K562 (cell line): ENCODE data around the gene NPB. TPM values are rescaled to one million over a fixed set of nuclear protein-coding genes. Genes with fewer than 3 reads are reported as not detected.

Source experiments
- ATAC-seq: fragments of 200-7000 bp; cut with Tn5 transposase; 3 replicates; pipeline ENCODE4 v1.9.1; 2020; ENCODE audit warnings: moderate library complexity
- BruUV-seq: library from RNA; stranded (reverse); fragments of 400-500 nt; replicated peaks from 2 replicates; lab custom pipeline; 2021; lab: Mats Ljungman, UMichigan
- CTCF ChIA-PET: fragments of 300-600 bp; formaldehyde crosslinking; extraction: SDS; loops from one replicate; lab custom pipeline; 2021; ENCODE audit warnings: low intra/inter-chr PET ratio; lab: Yijun Ruan, JAX
- POLR2A ChIA-PET: fragments of 300-600, 350-650 bp; sonication (Branson Sonifier 250); formaldehyde crosslinking; extraction: SDS; loops from one replicate; lab custom pipeline; 2021; ENCODE audit warnings: antibody characterized with exemption, inconsistent platforms; lab: Yijun Ruan, JAX
- DNase-seq, 4 experiments: peaks; one replicate each; pipeline versions ENCODE4 v3.0.0 to v3.0.0-alpha.2; 2011 to 2018; ENCODE audit warnings: low spot score in 3 of 4, mixed read lengths in 3 of 4; ENCODE audit errors: extremely low read depth in 1 of 4
- FAIRE-seq: peaks from 2 replicates; lab custom pipeline; 2011; peaks lifted over from hg19 to GRCh38; lab: Jason Lieb, UNC
- H2AFZ ChIP-seq: 2 replicates; pipeline ENCODE4 v1.6.0; 2011; ENCODE audit warnings: low read depth, low read length, control low read depth, inconsistent platforms
- H3K27ac ChIP-seq: fragments of 200-600 bp; 3 replicates; pipeline ENCODE4 v1.8.0; 2011; ENCODE audit warnings: low read depth, mild to moderate bottlenecking, control low read depth, inconsistent platforms, low read length, moderate library complexity, mixed read lengths; ENCODE audit errors: extremely low read depth
- H3K27me3 ChIP-seq, 2 experiments: fragments of 300-600 bp in 1 of 2; 2 replicates in 1 of 2; 3 replicates in 1 of 2; pipeline versions ENCODE4 v1.6.0 to v1.8.0; 2011; ENCODE audit warnings: inconsistent platforms in 2 of 2, low read length in 2 of 2, mild to moderate bottlenecking in 1 of 2, mixed read lengths in 1 of 2, moderate library complexity in 1 of 2; ENCODE audit not compliant: control insufficient read depth in 2 of 2, insufficient read depth in 2 of 2
- H3K36me3 ChIP-seq: fragments of 300-600 bp; 3 replicates; pipeline ENCODE4 v1.8.0; 2011; ENCODE audit warnings: mild to moderate bottlenecking, low read length, inconsistent platforms; ENCODE audit not compliant: control insufficient read depth, insufficient read depth
- H3K4me1 ChIP-seq, 2 experiments: fragments of 200-600 bp in 1 of 2; replicated peaks in 1 of 2; 2 replicates in 1 of 2; 3 replicates in 1 of 2; pipeline versions ENCODE4 v1.5.1 to v1.8.0; 2011; ENCODE audit warnings: inconsistent platforms in 2 of 2, low read length in 2 of 2, mild to moderate bottlenecking in 1 of 2, mixed read lengths in 1 of 2, moderate library complexity in 1 of 2; ENCODE audit not compliant: control insufficient read depth in 2 of 2, insufficient read depth in 2 of 2
- H3K4me2 ChIP-seq: 2 replicates; pipeline ENCODE4 v1.6.1; 2011; ENCODE audit warnings: low read length, control low read depth, inconsistent platforms, mixed read lengths; ENCODE audit not compliant: insufficient read depth
- H3K4me3 ChIP-seq: fragments of 200-600 bp; sonication (generic), shearing (Covaris generic); 2 replicates; pipeline ENCODE4 v1.5.1; 2016; ENCODE audit warnings: control low read depth, inconsistent platforms
- H3K79me2 ChIP-seq: fragments of 200-600 bp; 3 replicates; pipeline ENCODE4 v1.8.0; 2011; ENCODE audit warnings: low read length, inconsistent platforms; ENCODE audit not compliant: control insufficient read depth, insufficient read depth
- H3K9ac ChIP-seq, 2 experiments: 2 replicates each; pipeline versions ENCODE4 v1.6.0 to v1.6.1; 2011; ENCODE audit warnings: low read depth in 2 of 2, low read length in 2 of 2, control low read depth in 1 of 2, inconsistent platforms in 1 of 2, mild to moderate bottlenecking in 1 of 2, mixed read lengths in 1 of 2; ENCODE audit not compliant: insufficient read depth in 1 of 2
- H3K9me1 ChIP-seq: one replicate; pipeline ENCODE4 v1.6.0; 2011; ENCODE audit warnings: inconsistent platforms, mild to moderate bottlenecking, low read length, moderate library complexity; ENCODE audit not compliant: control insufficient read depth, insufficient read depth
- H3K9me3 ChIP-seq: replicated peaks from 2 replicates; pipeline ENCODE4 v1.5.1; 2011; ENCODE audit warnings: low read depth, low read length, inconsistent platforms; ENCODE audit not compliant: control insufficient read depth, insufficient read depth
- H4K20me1 ChIP-seq: replicated peaks from 2 replicates; pipeline ENCODE4 v1.6.1; 2011; ENCODE audit warnings: low read length, inconsistent platforms, mixed read lengths; ENCODE audit not compliant: control insufficient read depth, insufficient read depth
- ATF1 ChIP-seq, 2 experiments: fragments of 450-650 bp in 1 of 2; IDR thresholded peaks; 2 replicates each; pipeline ENCODE4 v1.6.1; 2016; ENCODE audit warnings: missing compliant biosample characterization in 1 of 2, missing genetic modification characterization in 1 of 2
- BMI1 ChIP-seq: fragments of 150-350 bp; IDR thresholded peaks from 2 replicates; pipeline ENCODE4 v1.6.1; 2014; ENCODE audit warnings: low read length
- CBFA2T3 ChIP-seq: fragments of 450-650 bp; IDR thresholded peaks from 2 replicates; pipeline ENCODE4 v1.6.1; 2017
- CBX3 ChIP-seq, 2 experiments: IDR thresholded peaks; 1 replicate in 1 of 2; 2 replicates in 1 of 2; pipeline ENCODE4 v1.6.1; 2012; ENCODE audit warnings: inconsistent platforms in 2 of 2, low read length in 2 of 2, borderline replicate concordance in 1 of 2, control low read depth in 1 of 2
- HCFC1 ChIP-seq: IDR thresholded peaks from 2 replicates; pipeline ENCODE4 v1.6.1; 2012; ENCODE audit warnings: low read depth, low read length, improper control_type of control experiment
- HMG20A ChIP-seq: fragments of 450-650 bp; formaldehyde crosslinking; conservative IDR thresholded peaks from 2 replicates; pipeline ENCODE4 v1.4.0; 2020; ENCODE audit warnings: mild to moderate bottlenecking, mixed read lengths
- HNRNPLL ChIP-seq: fragments of 200-400 bp; formaldehyde crosslinking; IDR thresholded peaks from 2 replicates; pipeline ENCODE4 v1.6.1; 2017; ENCODE audit warnings: low read length, low read depth, mild to moderate bottlenecking; ENCODE audit not compliant: poor library complexity, severe bottlenecking
- KDM4B ChIP-seq, 2 experiments: fragments of 450-650 bp in 1 of 2; sonication (generic) in 1 of 2; IDR thresholded peaks; 2 replicates each; pipeline ENCODE4 v1.6.1; 2016 to 2017; ENCODE audit warnings: borderline replicate concordance in 2 of 2, antibody characterized with exemption in 1 of 2, low read depth in 1 of 2, mild to moderate bottlenecking in 1 of 2
- LEF1 ChIP-seq: fragments of 450-650 bp; IDR thresholded peaks from 2 replicates; pipeline ENCODE4 v1.6.1; 2016; ENCODE audit warnings: mild to moderate bottlenecking
- MEIS2 ChIP-seq: fragments of 450-650 bp; IDR thresholded peaks from 2 replicates; pipeline ENCODE4 v1.6.1; 2014; ENCODE audit warnings: mild to moderate bottlenecking; ENCODE audit not compliant: partially characterized antibody
- POLR2AphosphoS2 ChIP-seq: IDR thresholded peaks from 2 replicates; pipeline ENCODE4 v1.6.1; 2012; ENCODE audit warnings: low read length, improper control_type of control experiment
- POLR2G ChIP-seq: fragments of 200-400 bp; formaldehyde crosslinking; IDR thresholded peaks from 2 replicates; pipeline ENCODE4 v1.6.1; 2017; ENCODE audit warnings: low read depth, mild to moderate bottlenecking, antibody characterized with exemption, low read length, moderate library complexity
- RB1 ChIP-seq: fragments of 450-650 bp; IDR thresholded peaks from 2 replicates; pipeline ENCODE4 v1.6.1; 2017; ENCODE audit warnings: low read depth, mild to moderate bottlenecking
- RHOXF2B ChIP-seq: fragments of 250-450 bp; sonication (Bioruptor Pico); conservative IDR thresholded peaks from 2 replicates; pipeline ENCODE4 v1.5.1; 2021
- SOX6 ChIP-seq: fragments of 450-650 bp; IDR thresholded peaks from 2 replicates; pipeline ENCODE4 v1.6.1; 2014; ENCODE audit warnings: mild to moderate bottlenecking
- ZC3H4 ChIP-seq: sonication (generic); formaldehyde crosslinking; IDR thresholded peaks from 2 replicates; pipeline ENCODE4 v1.9.0; 2021; ENCODE audit warnings: missing genetic modification reagents, borderline replicate concordance
- ZNF263 ChIP-seq: sonication (generic); formaldehyde crosslinking; IDR thresholded peaks from 2 replicates; pipeline ENCODE4 v1.8.0; 2022; ENCODE audit warnings: mild to moderate bottlenecking, missing genetic modification reagents, borderline replicate concordance
- WGBS: fragments of 100-300 bp; shearing (Covaris generic); methylation state at CpG from one replicate; pipeline ENCODE4 v1.1.6; 2016; ENCODE audit warnings: low coverage, mixed read lengths; ENCODE audit not compliant: insufficient coverage; ENCODE audit errors: missing lambda C conversion rate; 5-methylcytosine and 5-hydroxymethylcytosine counted together
- in situ Hi-C: fragments of 300-500 bp; cut with MboI; formaldehyde crosslinking; loops from 4 replicates; pipeline ENCODE4 v1.15.0; 2018; ENCODE audit warnings: inconsistent platforms, mixed read lengths
- intact Hi-C: fragments of 100-400 bp; cut with micrococcal nuclease; formaldehyde crosslinking; loops from 2 replicates; pipeline ENCODE4 v1.14.2; 2022
- polyA plus RNA-seq, 8 experiments: library from polyadenylated mRNA; depleted of rRNA in 4 of 8; stranded (reverse) in 5 of 8; unstranded in 3 of 8; fragments of >200 nt; fragmentation: Nextera tagmentation in 2 of 8; fragmentation: Illumina TruSeq in 1 of 8; extraction: Ambion mirVana in 2 of 8; extraction: Trizol in 1 of 8; gene quantifications; 2 replicates each; pipeline versions ENCODE4 v1.2.1 to v1.2.3, GENCODE V29; 2011 to 2014; ENCODE audit warnings: inconsistent platforms in 1 of 8, missing spikeins in 1 of 8
- total RNA-seq, 7 experiments: library from RNA; depleted of rRNA in 6 of 7; stranded (reverse); fragments of >200 nt in 6 of 7; fragmentation: Illumina TruSeq in 2 of 7; extraction: Trizol in 2 of 7; gene quantifications; 2 replicates each; pipeline versions ENCODE4 v1.2.1 to v1.2.3, GENCODE V29; 2011 to 2021; ENCODE audit warnings: low replicate concordance in 1 of 7
- TF ChIP-seq, protein P1 (sequence below), 2 experiments: fragments of 450-650 bp; conservative IDR thresholded peaks; 2 replicates each; pipeline ENCODE4 v1.6.1; 2017; ENCODE audit warnings: mild to moderate bottlenecking in 2 of 2, moderate library complexity in 2 of 2
- TF ChIP-seq, protein P2 (sequence below): IDR thresholded peaks from 2 replicates; pipeline ENCODE4 v1.6.1; 2014; ENCODE audit warnings: antibody characterized with exemption

The NPB gene
- total and polyA plus RNA-seq, 9 of the 15 experiments (the other 6 are each of a cell fraction or from before 2014, with no cell fraction given) = 0.03 to 0.61 (median 0.14) TPM; not detected in 2

DNA sequence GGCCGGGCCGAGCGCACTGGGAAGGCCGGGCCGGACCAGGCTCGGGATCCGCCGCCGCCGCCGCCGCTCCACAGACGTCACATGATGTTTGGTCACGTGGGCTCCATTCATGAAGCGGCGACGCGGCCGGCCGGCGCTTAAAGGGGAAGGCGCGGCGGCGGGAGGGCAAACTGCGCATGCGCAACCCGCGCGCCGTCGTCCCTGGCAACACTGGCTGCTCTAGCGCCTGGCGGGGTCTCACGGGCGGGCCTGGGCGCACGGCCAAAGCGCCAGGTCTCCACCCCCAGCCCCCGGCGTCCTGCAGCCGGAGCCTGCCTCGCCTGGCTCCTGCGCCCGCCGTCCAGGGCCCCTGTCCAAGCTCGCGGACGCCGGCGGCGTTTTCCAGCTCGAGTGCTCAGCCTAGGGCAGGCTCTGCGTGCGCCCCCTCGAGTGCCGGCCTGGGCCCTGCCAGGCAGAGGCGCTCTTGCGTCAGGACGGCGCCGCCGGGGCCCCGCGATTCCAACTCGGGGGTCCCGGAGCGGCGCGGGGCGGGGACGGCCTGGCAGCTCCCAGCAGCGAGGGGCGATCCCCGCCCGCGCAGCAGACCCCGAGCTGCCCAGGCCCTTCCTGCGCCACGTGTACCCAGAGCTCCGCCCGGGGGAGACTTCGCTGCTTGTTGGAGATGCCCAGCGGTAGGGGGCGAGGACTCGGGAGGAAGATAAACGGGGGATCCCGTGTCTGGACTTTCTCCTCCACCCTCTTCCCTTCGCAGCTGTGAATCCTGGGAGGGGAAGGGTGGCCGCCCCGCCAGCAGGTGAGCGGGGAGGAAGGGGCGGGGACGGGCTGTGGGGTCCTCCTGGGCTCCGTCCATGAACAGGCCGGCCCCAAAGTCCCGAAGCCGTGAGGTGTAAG, 25.9 kb downstream of the NPB start, which contains the start of gene MAFG:
Gene MAFG, minus strand, starts transcription at position 83 of the 891 bp plus-strand sequence. CDS start 4,550 bp downstream, outside the sequence.
- FAIRE-seq = peak; percentile 83
- intact Hi-C loops (no loop called here), in situ Hi-C loops (no loop called here)
- ChIA-PET CTCF (interaction anchor here (0.6 to 0.8 kb wide), 2 partner anchors 12 to 110 kb away, joined by 3 read pairs; partner anchors contain the start of gene DCXR), POLR2A (interaction anchor here (0.6 to 4.8 kb wide), 9 partner anchors 9 to 204 kb away, joined by 3 to 32 read pairs (median 3); partner anchors contain the start of gene PYCR1)
- Histone ChIP-seq H3K4me2 (peak within 1 kb of the TSS; percentile 89), H3K9me1 (peaks cover 6% of the 10 kb centered on the region), H3K4me1 (peaks cover 42 to 95% of the 10 kb centered on the region in 2 experiments), H2AFZ (peak within 1 kb of the TSS; percentile 86), H3K36me3 (peaks cover 6% of the 10 kb centered on the region; the same call in 1 of the 3 replicates), H4K20me1 (peaks cover 14% of the 10 kb centered on the region), H3K27me3 (no peaks in the 10 kb centered on the region), H3K79me2 (peaks cover 62% of the 10 kb centered on the region), H3K4me3 (peak within 1 kb of the TSS; percentile 81), H3K9ac (peak within 1 kb of the TSS; percentile 93 to 95), H3K9me3 (no peaks in the 10 kb centered on the region), H3K27ac (peak within 1 kb of the TSS; percentile 98)
- no TSS peak for BruUV-seq
- 1% methylated on average over 34 of the region's 98 CpGs for WGBS
- peak; percentile 86 to 98 (median 92) for DNase-seq
- peak; percentile 47 for ATAC-seq
- TF ChIP-seq ZC3H4 (CRISPR knock-in tag) = 0 out of 2 replicates have a peak, but pooled peaks have one; percentile 35
- 0 out of 2 replicates have a peak, but pooled peaks have one; percentile 6 for TF ChIP-seq RHOXF2B (CRISPR knock-in tag)
- TF ChIP-seq ZNF263 = no peak
- TF ChIP-seq LEF1 = no peak
- TF ChIP-seq, protein P1, sequence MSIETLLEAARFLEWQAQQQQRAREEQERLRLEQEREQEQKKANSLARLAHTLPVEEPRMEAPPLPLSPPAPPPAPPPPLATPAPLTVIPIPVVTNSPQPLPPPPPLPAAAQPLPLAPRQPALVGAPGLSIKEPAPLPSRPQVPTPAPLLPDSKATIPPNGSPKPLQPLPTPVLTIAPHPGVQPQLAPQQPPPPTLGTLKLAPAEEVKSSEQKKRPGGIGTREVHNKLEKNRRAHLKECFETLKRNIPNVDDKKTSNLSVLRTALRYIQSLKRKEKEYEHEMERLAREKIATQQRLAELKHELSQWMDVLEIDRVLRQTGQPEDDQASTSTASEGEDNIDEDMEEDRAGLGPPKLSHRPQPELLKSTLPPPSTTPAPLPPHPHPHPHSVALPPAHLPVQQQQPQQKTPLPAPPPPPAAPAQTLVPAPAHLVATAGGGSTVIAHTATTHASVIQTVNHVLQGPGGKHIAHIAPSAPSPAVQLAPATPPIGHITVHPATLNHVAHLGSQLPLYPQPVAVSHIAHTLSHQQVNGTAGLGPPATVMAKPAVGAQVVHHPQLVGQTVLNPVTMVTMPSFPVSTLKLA (conservative IDR thresholded peaks at IDR 0.05) = peak; percentile 78 to 89
- TF ChIP-seq RB1 = no peak; the same call in none of the 2 replicates
- peak; percentile 75 for TF ChIP-seq POLR2G
- TF ChIP-seq MEIS2 = peak; percentile 92
- peak; percentile 17 for TF ChIP-seq HNRNPLL
- TF ChIP-seq, protein P2, sequence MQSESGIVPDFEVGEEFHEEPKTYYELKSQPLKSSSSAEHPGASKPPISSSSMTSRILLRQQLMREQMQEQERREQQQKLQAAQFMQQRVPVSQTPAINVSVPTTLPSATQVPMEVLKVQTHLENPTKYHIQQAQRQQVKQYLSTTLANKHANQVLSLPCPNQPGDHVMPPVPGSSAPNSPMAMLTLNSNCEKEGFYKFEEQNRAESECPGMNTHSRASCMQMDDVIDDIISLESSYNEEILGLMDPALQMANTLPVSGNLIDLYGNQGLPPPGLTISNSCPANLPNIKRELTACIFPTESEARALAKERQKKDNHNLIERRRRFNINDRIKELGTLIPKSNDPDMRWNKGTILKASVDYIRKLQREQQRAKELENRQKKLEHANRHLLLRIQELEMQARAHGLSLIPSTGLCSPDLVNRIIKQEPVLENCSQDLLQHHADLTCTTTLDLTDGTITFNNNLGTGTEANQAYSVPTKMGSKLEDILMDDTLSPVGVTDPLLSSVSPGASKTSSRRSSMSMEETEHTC = peak; percentile 64; the same call in 1 of the 2 replicates
- no peak for TF ChIP-seq CBX3 (IDR thresholded peaks at IDR 0.05; ENCODE audit: borderline replicate concordance in 1 of 2, low read length in 2 of 2)
- TF ChIP-seq ATF1 (CRISPR knock-in tag; IDR thresholded peaks at IDR 0.05) = no peak
- TF ChIP-seq ATF1 (tag; IDR thresholded peaks at IDR 0.05) = peak; percentile 80
- TF ChIP-seq BMI1 = peak; percentile 73
- TF ChIP-seq KDM4B (IDR thresholded peaks at IDR 0.05; ENCODE audit: borderline replicate concordance in 2 of 2, low read depth in 1 of 2) = no peak
- no peak for TF ChIP-seq HMG20A
- TF ChIP-seq HCFC1 = peak; percentile 57
- TF ChIP-seq POLR2AphosphoS2 = no peak
- TF ChIP-seq CBFA2T3 = no peak
- TF ChIP-seq SOX6 = peak; percentile 14; the same call in 1 of the 2 replicates
